Measurements from ENCODE around the gene MINK1.

The MINK1 gene

DNA sequence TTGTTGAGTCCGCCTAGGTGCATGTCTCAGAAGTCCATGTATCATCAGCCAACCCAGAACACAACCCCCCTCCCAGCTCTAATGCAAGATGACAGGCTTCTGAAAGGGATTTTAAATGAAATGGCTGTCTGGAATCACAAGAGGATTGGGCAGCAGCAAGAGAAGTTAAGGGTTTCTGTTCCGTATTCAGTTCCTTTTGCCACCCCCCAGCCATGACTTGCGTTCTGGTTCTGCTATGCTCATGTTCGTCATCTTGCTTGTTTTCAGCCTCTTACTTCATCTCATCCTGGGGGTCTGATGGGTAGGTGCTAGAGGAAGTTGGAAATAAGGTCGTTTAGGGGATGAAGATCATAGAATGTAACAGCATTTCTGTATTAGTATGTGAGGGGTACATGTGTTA, 12.0 kb downstream of the MINK1 start:
- Mint-ChIP-seq H3K27ac (no peak overlapping the region), H3K4me3 (no peak overlapping the region), H3K36me3 (ENCODE audit: low read depth) (peaks cover 22% of the 10 kb centered on the region), H3K9me3 (no peaks in the 10 kb centered on the region), H3K27me3 (ENCODE audit: low read depth, poor library complexity) (peaks cover 4% of the 10 kb centered on the region), H3K4me1 (peaks cover 34% of the 10 kb centered on the region)
- no peak for DNase-seq
- TF ChIP-seq, protein P1, sequence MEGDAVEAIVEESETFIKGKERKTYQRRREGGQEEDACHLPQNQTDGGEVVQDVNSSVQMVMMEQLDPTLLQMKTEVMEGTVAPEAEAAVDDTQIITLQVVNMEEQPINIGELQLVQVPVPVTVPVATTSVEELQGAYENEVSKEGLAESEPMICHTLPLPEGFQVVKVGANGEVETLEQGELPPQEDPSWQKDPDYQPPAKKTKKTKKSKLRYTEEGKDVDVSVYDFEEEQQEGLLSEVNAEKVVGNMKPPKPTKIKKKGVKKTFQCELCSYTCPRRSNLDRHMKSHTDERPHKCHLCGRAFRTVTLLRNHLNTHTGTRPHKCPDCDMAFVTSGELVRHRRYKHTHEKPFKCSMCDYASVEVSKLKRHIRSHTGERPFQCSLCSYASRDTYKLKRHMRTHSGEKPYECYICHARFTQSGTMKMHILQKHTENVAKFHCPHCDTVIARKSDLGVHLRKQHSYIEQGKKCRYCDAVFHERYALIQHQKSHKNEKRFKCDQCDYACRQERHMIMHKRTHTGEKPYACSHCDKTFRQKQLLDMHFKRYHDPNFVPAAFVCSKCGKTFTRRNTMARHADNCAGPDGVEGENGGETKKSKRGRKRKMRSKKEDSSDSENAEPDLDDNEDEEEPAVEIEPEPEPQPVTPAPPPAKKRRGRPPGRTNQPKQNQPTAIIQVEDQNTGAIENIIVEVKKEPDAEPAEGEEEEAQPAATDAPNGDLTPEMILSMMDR (IDR thresholded peaks at IDR 0.05): no peak

DNA sequence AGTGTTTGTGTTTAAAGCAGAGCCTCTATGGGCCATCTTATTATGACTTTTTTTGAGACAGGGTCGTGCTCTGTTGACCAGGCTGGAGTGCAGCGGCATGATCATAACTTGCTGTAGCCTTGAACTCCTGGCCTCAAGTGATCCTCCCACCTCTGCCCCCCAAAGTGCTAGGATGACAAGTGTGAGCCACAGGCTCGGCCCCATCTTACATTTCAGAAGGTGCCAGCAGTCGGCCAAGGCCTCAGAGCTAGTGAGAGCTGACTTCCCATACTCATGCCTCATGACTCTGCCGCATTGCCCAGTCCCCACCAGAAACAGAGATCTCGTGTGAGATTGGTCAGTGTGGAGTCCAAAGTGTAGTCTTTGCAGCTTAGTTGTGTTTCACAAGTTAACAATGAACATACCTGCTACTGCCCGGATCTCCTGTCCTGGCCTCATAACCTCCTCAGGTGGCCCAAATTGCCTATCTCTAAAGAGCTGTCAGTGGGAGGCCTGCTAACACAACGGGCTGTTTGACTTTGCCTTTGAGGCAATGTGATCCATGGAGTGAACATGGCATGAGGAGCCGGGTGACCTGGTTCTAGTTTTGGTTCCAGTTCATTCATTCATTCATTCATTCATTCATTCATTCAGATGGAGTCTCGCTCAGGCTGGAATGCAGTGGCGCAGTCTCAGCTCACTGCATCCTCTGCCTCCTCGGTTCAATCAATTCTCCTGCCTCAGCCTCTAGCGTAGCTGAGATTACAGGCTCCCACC, 13.7 kb downstream of the MINK1 start:
- Mint-ChIP-seq H3K36me3 (ENCODE audit: low read depth) (peaks cover 17% of the 10 kb centered on the region), H3K9me3 (no peaks in the 10 kb centered on the region), H3K4me1 (peaks cover 40% of the 10 kb centered on the region), H3K27ac (no peak overlapping the region), H3K4me3 (no peak overlapping the region), H3K27me3 (ENCODE audit: low read depth, poor library complexity) (peaks cover 4% of the 10 kb centered on the region)
- DNase-seq: no peak
- TF ChIP-seq, protein P1 (IDR thresholded peaks at IDR 0.05): no peak

DNA sequence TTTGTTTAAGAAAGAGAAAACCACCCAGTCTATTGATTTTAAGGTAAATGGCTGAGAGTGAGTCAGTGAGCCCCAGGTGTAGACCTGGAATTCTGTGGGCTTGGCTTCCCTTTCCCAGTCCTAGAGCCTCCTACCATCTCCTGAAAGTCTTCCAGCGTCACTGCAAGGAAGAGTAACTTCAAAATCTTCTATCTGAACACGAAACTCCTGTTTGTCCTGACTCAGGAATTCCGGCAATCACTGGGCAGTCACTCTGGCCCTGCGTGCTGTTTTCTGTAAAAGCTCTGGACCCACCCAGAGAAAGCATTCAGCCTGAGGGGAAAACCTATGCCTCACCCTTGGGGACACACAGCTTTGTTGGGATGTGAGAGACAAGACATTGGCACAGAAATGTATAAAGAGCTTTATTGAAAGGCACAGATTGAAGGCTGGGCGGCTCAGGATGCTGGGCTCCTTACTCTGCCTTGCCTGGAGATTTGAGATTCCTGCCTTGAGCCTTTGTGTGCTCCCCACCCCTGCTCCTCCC, 15.9 kb downstream of the MINK1 start:
- Mint-ChIP-seq H3K36me3 (ENCODE audit: low read depth) (peaks cover 17% of the 10 kb centered on the region), H3K4me3 (no peak overlapping the region), H3K27me3 (ENCODE audit: low read depth, poor library complexity) (peaks cover 4% of the 10 kb centered on the region), H3K9me3 (no peaks in the 10 kb centered on the region), H3K27ac (peak overlapping the region; percentile 53), H3K4me1 (peaks cover 53% of the 10 kb centered on the region)
- TF ChIP-seq, protein P1 (IDR thresholded peaks at IDR 0.05): no peak
- no peak for DNase-seq

DNA sequence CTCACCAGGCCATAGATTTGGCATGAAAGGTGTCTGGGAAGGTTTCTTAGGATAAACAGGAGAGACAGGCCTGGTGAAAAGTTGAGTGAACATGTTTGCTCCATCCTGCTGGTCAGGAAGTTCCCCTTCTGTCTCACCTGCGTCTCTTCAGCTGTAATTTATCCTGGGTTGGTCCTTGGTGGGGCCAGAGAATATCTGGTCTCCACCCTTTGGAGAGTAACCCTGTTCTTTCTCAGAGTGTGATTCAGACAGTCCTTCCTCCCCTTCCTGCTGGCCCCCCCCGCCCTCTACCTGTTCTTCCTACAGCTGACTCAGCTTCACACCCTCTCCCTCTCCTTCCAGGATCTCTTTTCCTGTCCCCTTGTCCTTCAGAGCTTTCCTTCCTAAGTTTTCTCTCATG, 17.1 kb downstream of the MINK1 start:
- Mint-ChIP-seq H3K27me3 (ENCODE audit: low read depth, poor library complexity) (no peaks in the 10 kb centered on the region), H3K9me3 (peaks cover 5% of the 10 kb centered on the region), H3K4me3 (no peak overlapping the region), H3K36me3 (ENCODE audit: low read depth) (peaks cover 13% of the 10 kb centered on the region), H3K4me1 (peaks cover 61% of the 10 kb centered on the region), H3K27ac (no peak overlapping the region)
- DNase-seq: no peak
- TF ChIP-seq, protein P1 (IDR thresholded peaks at IDR 0.05): no peak

DNA sequence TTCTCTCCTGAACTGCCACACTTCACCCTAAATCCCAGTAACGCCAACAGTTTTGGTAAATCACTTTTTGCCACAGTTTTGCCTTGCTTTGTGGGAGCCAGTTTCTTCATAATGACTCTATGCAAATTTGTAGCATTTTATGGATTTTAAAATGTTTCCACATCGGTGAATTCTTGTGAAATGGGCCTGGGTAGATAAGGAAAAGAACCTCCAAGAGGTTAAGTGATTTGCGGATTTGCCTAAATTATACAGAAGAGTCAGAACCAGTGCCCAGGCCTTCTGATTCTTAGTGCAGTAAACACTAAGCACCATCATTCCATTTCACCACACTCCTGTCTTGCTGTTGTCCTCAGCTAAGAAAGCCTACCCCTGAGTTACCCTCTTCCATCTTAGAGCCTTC, 17.9 kb downstream of the MINK1 start:
- Mint-ChIP-seq H3K4me1 (peaks cover 62% of the 10 kb centered on the region), H3K36me3 (ENCODE audit: low read depth) (peaks cover 12% of the 10 kb centered on the region), H3K4me3 (no peak overlapping the region), H3K27ac (peak overlapping the region; percentile 68), H3K9me3 (peaks cover 5% of the 10 kb centered on the region), H3K27me3 (ENCODE audit: low read depth, poor library complexity) (no peaks in the 10 kb centered on the region)
- TF ChIP-seq, protein P1 (IDR thresholded peaks at IDR 0.05): no peak
- no peak for DNase-seq
